Upper lobe of left lung (tissue), 6 donors: Measurements from ENCODE around the gene F11R. TPM values are rescaled to one million over a fixed set of nuclear protein-coding genes. Genes with fewer than 3 reads are reported as not detected.
"Not testable (repeated sequence)": the region's sequence is repeated elsewhere in the genome, so short reads cannot be mapped to it uniquely, and the experiment has no call there.

Source experiments
- ATAC-seq, 2 donors: fragments of 200-7000 bp; cut with Tn5 transposase; one replicate each; pipeline ENCODE4 v1.9.1; 2022; ENCODE audit warnings: mild to moderate bottlenecking in 2 of 2, moderate library complexity in 2 of 2; ENCODE audit not compliant: low FRiP score in 2 of 2
- DNase-seq, 2 donors: peaks; one replicate each; pipeline ENCODE4 v3.0.0-alpha.2; 2019 to 2020
- H3K27ac ChIP-seq, 4 donors: fragments of 200-600 bp; sonication (generic); one replicate each; pipeline ENCODE4 v1.5.1; 2016 to 2019
- H3K27me3 ChIP-seq, 4 donors: fragments of 200-600 bp; sonication (generic); one replicate each; pipeline ENCODE4 v1.5.1; 2017 to 2019
- H3K36me3 ChIP-seq, 4 donors: fragments of 200-600 bp; sonication (generic); one replicate each; pipeline ENCODE4 v1.5.1; 2016 to 2019
- H3K4me1 ChIP-seq, 4 donors: fragments of 200-600 bp; sonication (generic); one replicate each; pipeline ENCODE4 v1.5.1; 2018 to 2019
- H3K4me3 ChIP-seq, 4 donors: fragments of 200-600 bp; sonication (generic); one replicate each; pipeline ENCODE4 v1.5.1; 2017 to 2019; ENCODE audit warnings: mild to moderate bottlenecking in 2 of 4, moderate library complexity in 1 of 4
- H3K9me3 ChIP-seq, 4 donors: fragments of 200-600 bp; sonication (generic); one replicate each; pipeline ENCODE4 v1.5.1; 2018 to 2019
- CTCF ChIP-seq, 6 experiments: fragments of 450-650 bp in 4 of 6; fragments of 200-600 bp in 2 of 6; sonication (generic) in 2 of 6; IDR thresholded peaks; one replicate each; pipeline ENCODE4 v1.5.1; 2016 to 2019; ENCODE audit warnings: antibody characterized with exemption in 6 of 6
- EP300 ChIP-seq, 4 donors: sonication (generic); formaldehyde crosslinking; IDR thresholded peaks; one replicate each; pipeline ENCODE4 v1.5.1; 2017; ENCODE audit warnings: antibody characterized with exemption in 4 of 4, control low read depth in 2 of 4
- POLR2A ChIP-seq, 4 donors: fragments of 450-650 bp; IDR thresholded peaks; one replicate each; pipeline ENCODE4 v1.5.1; 2016 to 2017; ENCODE audit warnings: antibody characterized with exemption in 4 of 4, mild to moderate bottlenecking in 2 of 4
- POLR2AphosphoS5 ChIP-seq, 2 donors: sonication (generic); formaldehyde crosslinking; IDR thresholded peaks; one replicate each; pipeline ENCODE4 v1.5.1; 2017; ENCODE audit warnings: antibody characterized with exemption in 2 of 2
- WGBS, 2 donors: methylation state at CpG; one replicate each; pipeline ENCODE4 v1.1.5; 2017 to 2018; 5-methylcytosine and 5-hydroxymethylcytosine counted together
- total RNA-seq, 6 donors: library from RNA; depleted of rRNA in 4 of 6; stranded (reverse); fragments of >200 nt in 4 of 6; gene quantifications; one replicate each; pipeline versions ENCODE4 v1.1.0 to v1.2.1, GENCODE V29; 2016 to 2021
- donor health status: DM: no; HTN: no; CAD: no; lungs with moderate emphysema.
- donor health status: DM: no; HTN: yes; CAD: no; lungs with severe emphysema.

Gene F11R
- total RNA-seq, 6 donors from 2014 or later: 99.0 to 209 (median 172) TPM

- WGBS, 2 donors: 6 to 14% methylated on average over 10 of the region's 10 CpGs
Measured at GRCh38 chr1:161019751-161020495, 1.0 kb downstream of the F11R start.

GRCh38 chr1:161019111-161019660 lies 1.8 kb downstream of the F11R start:
- DNase-seq: peak in 1 of 2 donors; percentile 37
- ATAC-seq, H3K9me3 ChIP-seq, H3K36me3 ChIP-seq, H3K27me3 ChIP-seq: not testable (repeated sequence)
- 53 to 59% methylated on average over 15 of the region's 15 CpGs for WGBS, 2 donors
- Histone ChIP-seq H3K4me3 (peak overlapping the region in 3 of 4 donors; percentile 60 to 79 (median 77)), H3K27ac (peak overlapping the region; percentile 91 to 96 (median 93)), H3K4me1 (peaks cover 42 to 61% (median 51%) of the 10 kb centered on the region in 4 donors)

More at GRCh38 chr1:161019751-161020495, 1.0 kb downstream of the F11R start:
- Histone ChIP-seq H3K36me3 (no peaks in the 10 kb centered on the region), H3K4me3 (peak overlapping the region; percentile 59 to 79 (median 68)), H3K27ac (peak overlapping the region; percentile 91 to 96 (median 93)), H3K27me3 (no peaks in the 10 kb centered on the region), H3K4me1 (peaks cover 34 to 54% (median 44%) of the 10 kb centered on the region in 4 donors), H3K9me3 (no peaks in the 10 kb centered on the region)
- TF ChIP-seq CTCF (IDR thresholded peaks at IDR 0.05): no peak
- TF ChIP-seq POLR2A (IDR thresholded peaks at IDR 0.05): no peak
- TF ChIP-seq POLR2AphosphoS5 (IDR thresholded peaks at IDR 0.05): peak; percentile 35 to 67
- TF ChIP-seq EP300 (IDR thresholded peaks at IDR 0.05): no peak
- no peak for DNase-seq
- peak; percentile 2 to 12 for ATAC-seq

- Histone ChIP-seq H3K27me3 (no peaks in the 10 kb centered on the region), H3K27ac (peak overlapping the region; percentile 91 to 96 (median 93)), H3K9me3 (no peaks in the 10 kb centered on the region), H3K4me1 (peaks cover 48 to 66% (median 54%) of the 10 kb centered on the region in 4 donors), H3K4me3 (peak overlapping the region in 3 of 4 donors; percentile 60 to 79 (median 77)), H3K36me3 (no peaks in the 10 kb centered on the region)
- 60 to 70% methylated on average over 1 of the region's 1 CpG for WGBS, 2 donors
- TF ChIP-seq POLR2A (IDR thresholded peaks at IDR 0.05) (no peak), CTCF (IDR thresholded peaks at IDR 0.05) (no peak), POLR2AphosphoS5 (IDR thresholded peaks at IDR 0.05) (no peak), EP300 (IDR thresholded peaks at IDR 0.05) (no peak)
- DNase-seq (no peak), ATAC-seq (no peak)
Measured at GRCh38 chr1:161018631-161018930, 2.4 kb downstream of the F11R start.

GRCh38 chr1:161017756-161018630 lies 3.0 kb downstream of the F11R start:
- 51 to 57% methylated on average over 5 of the region's 5 CpGs for WGBS, 2 donors
- Histone ChIP-seq H3K27me3 (no peaks in the 10 kb centered on the region), H3K4me3 (peak overlapping the region in 2 of 4 donors; percentile 60 to 77), H3K9me3 (no peaks in the 10 kb centered on the region), H3K36me3 (no peaks in the 10 kb centered on the region), H3K27ac (peak overlapping the region; percentile 91 to 96 (median 93)), H3K4me1 (peaks cover 54 to 72% (median 60%) of the 10 kb centered on the region in 4 donors)
- TF ChIP-seq EP300 (IDR thresholded peaks at IDR 0.05): no peak
- peak in 2 of 4 donors; percentile 9 to 29 for TF ChIP-seq POLR2A (IDR thresholded peaks at IDR 0.05)
- TF ChIP-seq POLR2AphosphoS5 (IDR thresholded peaks at IDR 0.05): peak in 1 of 2 donors; percentile 16
- no peak for TF ChIP-seq CTCF (IDR thresholded peaks at IDR 0.05)
- ATAC-seq (no peak), DNase-seq (peak in 1 of 2 donors; percentile 36)

- H3K4me1 ChIP-seq: peaks cover 60 to 79% (median 67%) of the 10 kb centered on the region in 4 donors
Measured at GRCh38 chr1:161017181-161017580, 3.8 kb downstream of the F11R start.

GRCh38 chr1:161016683-161017082 lies 4.3 kb downstream of the F11R start:
- DNase-seq: peak in 1 of 2 donors; percentile 38
- H3K27ac ChIP-seq: peak overlapping the region; percentile 37 to 96 (median 91)
- H3K27me3 ChIP-seq, H3K4me3 ChIP-seq, H3K9me3 ChIP-seq, H3K36me3 ChIP-seq, ATAC-seq: not testable (repeated sequence)
- peaks cover 63 to 79% (median 68%) of the 10 kb centered on the region in 4 donors for H3K4me1 ChIP-seq
- 39 to 42% methylated on average over 1 of the region's 1 CpG for WGBS, 2 donors

More at GRCh38 chr1:161017181-161017580, 3.8 kb downstream of the F11R start:
- Histone ChIP-seq H3K4me3 (peak overlapping the region in 2 of 4 donors; percentile 60 to 77), H3K27ac (peak overlapping the region; percentile 91 to 96 (median 93))
- DNase-seq, H3K9me3 ChIP-seq, H3K36me3 ChIP-seq, ATAC-seq, H3K27me3 ChIP-seq: not testable (repeated sequence)
- WGBS, 2 donors: 58 to 74% methylated on average over 7 of the region's 7 CpGs
